Skin of body (tissue), 2 donors: Measurements from ENCODE around the gene PTPRR. TPM values are rescaled to one million over a fixed set of nuclear protein-coding genes. Genes with fewer than 3 reads are reported as not detected.

Experiments used
- DNase-seq: peaks from one replicate; lab custom pipeline; 2025; lab: John Stamatoyannopoulos, UW
- total RNA-seq: library from RNA; depleted of rRNA; stranded (reverse); fragments of >200 nt; gene quantifications from one replicate; pipeline ENCODE4 v1.2.3, GENCODE V29; 2014

The PTPRR gene
- total RNA-seq, 1 donor from 2014 or later: 0.49 TPM

DNA sequence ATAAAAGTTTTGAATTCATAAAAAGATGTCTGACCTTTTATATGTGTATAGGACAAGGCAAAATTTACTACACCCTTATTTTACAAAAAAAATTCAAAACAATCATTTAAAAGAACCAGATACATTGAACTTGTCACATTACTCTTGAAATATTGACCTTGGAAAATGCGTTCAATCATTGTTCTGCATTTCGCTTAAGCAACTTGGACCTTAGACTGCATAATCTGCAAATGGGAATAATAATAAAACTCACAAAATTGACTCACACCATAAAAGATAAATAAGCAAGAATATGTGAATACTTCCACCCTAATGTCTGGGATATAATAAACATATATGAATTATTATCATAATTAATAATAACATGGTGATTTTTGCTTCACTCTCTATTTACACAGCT lies 213.9 kb downstream of the PTPRR start:
- no peak for DNase-seq

GRCh38 chr12:70698345-70698744 lies 222.2 kb downstream of the PTPRR start:
- DNase-seq: no peak

DNA sequence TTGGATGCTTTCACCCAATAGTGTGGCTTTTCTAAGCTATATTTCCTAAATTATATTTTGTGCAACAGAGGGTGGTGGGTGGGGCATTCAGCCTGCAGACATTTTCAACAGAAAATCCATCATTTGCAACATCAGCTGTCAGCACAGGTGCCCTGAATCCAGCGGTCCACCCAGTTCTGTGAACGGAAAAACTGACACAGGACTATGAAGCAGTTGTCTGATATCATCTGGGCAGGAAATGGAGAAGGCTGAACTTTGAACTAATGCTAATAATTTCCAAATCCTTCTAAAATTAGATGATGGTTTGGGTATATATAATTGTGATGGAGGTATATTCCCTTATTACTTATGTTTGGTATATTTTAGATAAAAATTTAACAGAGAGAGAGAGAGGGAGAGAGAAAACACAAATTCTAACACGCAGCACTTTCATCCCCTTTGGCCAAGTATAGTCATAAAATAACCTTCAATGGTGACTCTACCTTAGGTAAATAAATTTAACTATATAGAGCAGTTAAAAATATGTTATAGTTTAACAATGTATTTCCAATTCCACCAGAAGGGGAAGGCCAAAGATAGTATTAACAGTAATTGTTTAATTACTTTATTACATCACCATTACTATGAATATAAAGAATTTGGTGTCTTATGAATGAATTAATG lies 225.0 kb downstream of the PTPRR start:
- DNase-seq: no peak

- no peak for DNase-seq
Observed at GRCh38 chr12:70692681-70693288, 227.8 kb downstream of the PTPRR start.

DNA sequence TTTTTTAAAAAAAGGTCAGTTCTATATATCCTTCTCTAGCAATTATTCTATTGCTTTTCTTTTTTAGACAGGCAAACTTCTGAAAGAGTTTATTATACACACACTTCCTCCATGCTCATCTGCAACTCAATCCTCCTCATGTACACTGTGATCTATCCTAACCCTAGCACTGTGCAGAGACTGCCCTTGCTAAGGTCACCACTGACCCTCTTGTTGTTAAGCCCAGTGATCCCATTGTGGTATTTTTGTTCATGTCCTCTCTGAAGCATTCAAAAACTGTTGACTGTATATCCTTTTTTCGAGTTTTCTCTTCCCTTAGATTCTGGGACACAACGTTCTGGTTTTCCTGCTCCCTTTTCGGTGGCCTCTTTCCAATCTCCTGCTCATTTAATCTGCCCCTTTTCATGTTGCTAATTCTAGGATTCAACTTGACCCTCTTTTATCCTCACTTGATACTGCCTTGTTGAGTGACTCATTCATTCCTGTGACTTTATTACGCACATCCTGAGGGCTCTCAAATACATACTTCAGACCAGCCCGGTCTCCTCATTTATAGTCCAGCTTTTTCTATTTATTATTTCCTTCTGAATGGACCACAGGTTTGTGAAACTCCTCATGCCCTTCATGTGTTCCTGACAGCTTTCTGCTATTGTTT lies 229.4 kb downstream of the PTPRR start:
- no peak for DNase-seq

DNA sequence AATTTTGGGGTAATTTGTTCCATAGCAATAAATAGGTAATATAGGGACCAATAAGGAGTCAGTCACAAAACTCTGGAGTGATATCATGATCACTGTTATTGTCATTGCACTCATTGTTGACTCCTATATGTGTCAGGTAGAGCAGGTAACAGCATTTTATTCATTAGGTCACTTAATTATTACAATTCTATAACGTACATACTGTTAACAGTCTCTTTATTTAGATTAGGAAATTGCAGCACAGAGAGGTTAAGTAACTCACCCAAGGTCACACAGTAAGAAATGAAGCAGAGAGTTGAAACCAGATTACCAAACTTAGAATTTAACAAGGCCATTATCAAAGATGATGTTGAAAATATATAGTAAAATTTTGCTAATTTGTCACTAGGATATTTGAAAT lies 233.6 kb downstream of the PTPRR start:
- DNase-seq: no peak

- no peak for DNase-seq
Observed at GRCh38 chr12:70686299-70686698, 234.2 kb downstream of the PTPRR start.

GRCh38 chr12:70683976-70684375 lies 236.6 kb downstream of the PTPRR start:
- DNase-seq: no peak

DNA sequence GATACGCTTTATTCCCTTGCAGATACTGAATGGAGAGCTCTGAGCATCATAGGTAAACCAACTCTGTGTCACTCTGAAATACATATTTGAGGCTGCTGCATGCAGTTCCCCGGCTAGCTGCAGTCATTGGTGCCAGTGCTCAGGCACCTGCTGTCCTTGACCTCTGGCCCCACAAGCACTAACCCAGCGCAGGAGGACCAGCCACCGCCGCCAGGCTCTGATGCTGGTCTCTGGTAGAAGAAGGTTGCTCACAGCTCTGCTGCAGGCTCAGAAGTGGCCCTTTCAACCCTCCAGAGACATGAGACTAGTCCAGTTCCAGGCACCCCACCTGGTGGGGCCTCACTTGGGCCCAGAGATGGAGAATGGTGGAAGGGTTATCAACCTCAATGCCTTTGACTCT lies 248.8 kb downstream of the PTPRR start:
- no peak for DNase-seq

- no peak for DNase-seq
Observed at GRCh38 chr12:70670948-70671347, 249.6 kb downstream of the PTPRR start.

DNA sequence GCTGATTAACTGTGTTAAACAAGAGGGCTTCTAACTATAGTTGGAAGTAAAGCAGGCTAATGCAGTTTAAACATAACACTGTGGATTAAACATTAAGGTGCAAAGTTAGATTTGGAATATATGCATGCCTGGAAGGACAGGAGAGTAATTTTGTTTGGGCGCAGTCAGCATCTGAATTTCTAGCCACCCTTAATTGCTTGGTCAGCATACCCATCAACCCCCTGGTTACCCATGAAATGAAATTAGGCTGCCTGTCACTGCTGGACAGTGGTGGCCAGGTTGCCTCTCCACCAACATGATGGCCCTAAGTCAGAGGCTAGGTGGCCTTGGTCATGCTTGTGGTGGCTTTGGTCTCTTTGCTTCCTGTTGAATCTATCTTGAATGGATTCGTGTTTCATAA lies 253.3 kb downstream of the PTPRR start:
- DNase-seq: no peak

GRCh38 chr12:70666364-70666763 lies 254.2 kb downstream of the PTPRR start:
- DNase-seq: no peak

- no peak for DNase-seq
Observed at GRCh38 chr12:70664465-70664881, 256.1 kb downstream of the PTPRR start.

DNA sequence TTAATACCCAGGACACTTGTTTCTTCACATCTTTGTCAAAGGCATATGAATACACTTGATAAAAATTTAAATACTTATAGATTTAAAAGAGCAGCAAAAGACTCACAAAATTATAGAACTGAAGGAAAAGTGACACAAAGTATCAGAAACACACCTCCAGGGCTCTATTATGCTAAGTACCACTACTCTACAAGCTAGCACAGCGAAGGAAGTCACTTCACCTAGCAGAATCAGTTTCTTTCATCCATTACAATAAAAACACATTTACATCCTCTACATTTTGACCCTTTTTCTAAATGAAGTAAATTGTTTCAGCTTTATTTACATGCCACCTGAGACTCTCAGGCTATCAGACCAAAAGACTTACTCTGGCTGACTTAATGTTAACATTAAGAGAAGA lies 256.7 kb downstream of the PTPRR start:
- no peak for DNase-seq

DNA sequence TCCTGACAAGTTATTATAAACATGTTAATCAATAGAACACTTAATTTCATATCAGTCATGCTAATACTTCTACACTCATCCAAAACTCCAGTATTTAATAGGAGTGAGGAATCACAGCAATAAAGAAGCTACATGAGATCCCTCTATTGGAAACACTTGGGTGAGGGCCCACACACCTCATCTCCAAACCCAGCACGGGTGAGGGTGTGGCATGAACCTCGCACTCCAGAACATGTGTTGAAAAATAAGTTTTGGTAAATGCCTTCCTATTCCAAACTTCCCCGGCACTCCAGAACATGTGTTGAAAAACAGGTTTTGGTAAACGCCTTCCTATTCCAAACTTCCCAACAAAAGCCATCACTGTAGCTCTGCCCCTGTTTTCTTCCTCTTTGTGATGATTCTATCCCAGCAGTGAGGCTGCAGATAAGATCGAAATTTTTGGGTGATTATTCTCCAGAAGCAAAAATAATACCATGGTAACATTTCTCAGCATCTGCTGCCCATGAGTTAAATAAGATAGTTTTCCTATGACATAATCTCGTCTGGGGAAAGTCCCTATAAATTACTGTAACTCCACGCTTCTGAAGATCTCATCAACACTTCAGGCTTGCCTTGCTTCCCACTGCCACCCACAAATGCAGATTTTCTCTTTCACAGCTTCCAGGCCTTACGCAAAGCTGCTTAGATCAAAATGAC lies 258.9 kb downstream of the PTPRR start:
- peak; percentile 54 for DNase-seq

GRCh38 chr12:70660620-70661219 lies 259.8 kb downstream of the PTPRR start:
- DNase-seq: peak; percentile 1

- DNase-seq: no peak
Observed at GRCh38 chr12:70660002-70660604, 260.4 kb downstream of the PTPRR start.

DNA sequence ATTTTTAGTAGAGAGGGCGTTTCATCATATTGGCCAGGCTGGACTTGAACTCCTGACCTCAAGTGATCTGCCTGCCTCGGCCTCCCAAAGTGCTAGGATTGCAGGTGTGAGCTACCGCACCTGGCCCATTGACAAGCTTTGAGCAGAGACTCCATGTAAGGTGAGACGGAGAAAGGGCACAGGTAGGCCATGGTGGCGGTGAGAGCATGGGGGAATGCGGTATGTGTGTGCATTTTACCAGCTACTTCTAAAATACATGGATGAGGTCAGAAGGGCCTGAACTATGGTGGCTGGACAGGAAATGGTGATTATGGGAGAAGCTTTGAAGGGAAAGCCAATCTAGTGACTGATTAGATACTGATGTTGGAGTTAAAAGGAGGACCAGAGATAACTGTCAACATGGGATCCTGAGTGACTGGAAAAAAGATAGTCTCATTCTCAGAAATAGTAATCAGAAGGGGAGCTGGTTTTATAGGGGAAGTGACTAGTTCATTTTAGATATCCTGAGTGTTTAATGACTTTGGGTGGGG lies 261.4 kb downstream of the PTPRR start:
- no peak for DNase-seq

DNA sequence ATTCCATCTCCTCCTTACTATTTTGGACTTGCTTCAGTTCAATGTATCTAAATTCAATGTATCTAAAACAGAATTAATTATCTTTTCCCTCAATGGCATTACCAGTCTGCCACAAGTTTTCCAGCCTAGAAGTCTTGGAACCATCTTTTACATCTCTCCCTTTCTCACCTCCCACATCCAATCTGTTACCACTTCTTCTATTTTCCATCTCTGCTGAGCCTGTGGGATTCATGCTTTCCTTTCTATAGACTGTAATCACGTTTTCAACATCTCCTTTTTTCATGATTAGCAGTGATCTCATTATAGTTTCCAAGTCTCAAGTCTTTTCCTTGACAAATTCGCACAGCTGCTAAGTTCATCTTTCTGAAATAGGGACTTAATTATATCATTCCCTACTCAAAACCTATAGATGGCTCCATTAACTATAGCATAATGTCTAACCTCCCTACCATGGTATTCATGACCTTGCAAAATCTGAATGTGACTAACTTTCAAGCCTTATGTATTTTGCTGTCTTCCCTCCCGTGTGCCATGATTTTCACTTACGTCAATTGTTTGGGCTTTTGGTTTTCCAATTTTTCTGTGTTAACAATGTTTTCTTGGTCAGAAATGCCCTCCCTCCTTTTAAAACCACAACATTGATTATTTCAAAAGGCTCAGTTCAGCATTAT lies 262.8 kb downstream of the PTPRR start:
- no peak for DNase-seq

- no peak for DNase-seq
Observed at GRCh38 chr12:70652451-70652850, 268.1 kb downstream of the PTPRR start.

- DNase-seq: peak; percentile 12
Observed at GRCh38 chr12:70648831-70649230, 271.7 kb downstream of the PTPRR start.
